Measurements from ENCODE around the gene GPR101.
"Not testable (repeated sequence)": the region's sequence is repeated elsewhere in the genome, so short reads cannot be mapped to it uniquely, and the experiment has no call there.

The GPR101 gene

DNA sequence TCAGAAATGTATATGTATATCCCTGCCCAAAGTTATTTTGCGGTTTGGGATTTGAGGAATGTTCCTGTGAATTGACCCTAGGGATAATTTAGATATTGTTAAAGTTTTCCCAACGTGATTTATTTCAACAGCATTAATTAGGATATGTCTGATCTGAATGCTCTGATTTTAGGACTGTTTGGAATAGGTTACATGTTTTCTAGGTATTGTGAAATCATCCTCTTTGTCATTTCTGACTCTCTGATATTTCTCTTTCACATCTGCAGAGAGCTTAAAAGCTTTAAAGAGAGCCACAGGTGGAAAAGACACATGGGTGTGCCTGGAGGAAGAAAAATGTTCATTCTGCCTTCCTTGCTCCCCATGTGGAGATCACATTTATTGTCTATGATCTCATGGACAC is 5.1 kb downstream of the GPR101 start:
- H3K27ac ChIP-seq: no peak overlapping the region
- TF ChIP-seq CTCF (IDR thresholded peaks at IDR 0.05) (no peak), ZFX (IDR thresholded peaks at IDR 0.05; ENCODE audit: borderline replicate concordance) (no peak)

DNA sequence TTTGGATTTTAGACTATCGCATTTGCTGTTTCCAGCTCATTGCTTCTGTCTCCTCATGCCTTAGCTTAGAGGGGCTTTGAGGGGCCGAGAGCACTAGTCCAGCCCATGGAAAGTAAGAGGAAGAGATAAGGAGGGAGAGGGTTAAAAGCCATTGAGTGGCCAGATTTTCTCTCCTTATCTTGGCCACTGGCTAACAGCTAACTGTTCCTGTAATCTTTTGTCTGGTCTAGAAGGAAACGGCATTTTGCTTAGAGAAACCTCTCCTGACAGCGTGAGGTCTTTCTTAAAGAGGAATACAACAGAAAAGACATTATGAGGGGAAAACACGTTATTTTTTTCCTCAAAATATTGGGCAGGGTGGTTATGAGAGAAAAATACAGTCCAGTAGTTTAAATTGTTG is 7.9 kb downstream of the GPR101 start:
- TF ChIP-seq CTCF (IDR thresholded peaks at IDR 0.05): no peak
- no peak overlapping the region for H3K27ac ChIP-seq

DNA sequence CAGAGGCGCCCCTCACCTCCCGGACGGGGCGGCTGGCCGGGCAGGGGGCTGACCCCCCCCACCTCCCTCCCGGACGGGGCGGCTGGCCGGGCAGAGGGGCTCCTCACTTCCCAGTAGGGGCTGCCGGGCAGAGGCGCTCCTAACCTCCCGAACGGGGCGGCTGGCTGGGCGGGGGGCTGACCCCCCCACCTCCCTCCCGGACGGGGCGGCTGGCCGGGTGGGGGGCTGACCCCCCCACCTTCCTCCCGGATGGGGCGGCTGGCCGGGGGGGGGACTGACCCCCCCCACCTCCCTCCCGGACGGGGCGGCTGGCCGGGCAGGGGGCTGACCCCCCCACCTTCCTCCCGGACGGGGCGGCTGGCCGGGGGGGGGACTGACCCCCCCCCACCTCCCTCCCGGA is 33.6 kb downstream of the GPR101 start:
- H3K27ac ChIP-seq: not testable (repeated sequence)

DNA sequence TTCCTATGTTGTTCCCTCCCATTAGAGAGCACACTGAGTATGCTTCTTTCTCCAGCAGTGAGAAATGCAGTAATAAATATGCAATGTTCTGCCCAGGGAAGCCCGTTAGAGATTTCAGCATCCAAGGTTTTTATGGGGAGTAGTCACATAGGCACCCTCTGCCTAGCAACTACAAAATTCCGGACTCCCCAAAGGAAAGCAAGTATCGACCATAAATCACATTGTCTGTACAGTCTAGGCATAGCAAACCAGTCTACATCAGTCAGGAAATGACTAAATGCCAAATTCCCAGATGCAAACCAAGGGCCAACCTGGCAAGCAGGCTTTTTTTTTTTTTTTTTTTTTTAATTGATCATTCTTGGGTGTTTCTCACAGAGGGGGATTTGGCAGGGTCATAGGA is 34.8 kb downstream of the GPR101 start:
- no peak for TF ChIP-seq CTCF (IDR thresholded peaks at IDR 0.05)
- no peak for TF ChIP-seq ZFX (IDR thresholded peaks at IDR 0.05; ENCODE audit: borderline replicate concordance)
- no peak overlapping the region for H3K27ac ChIP-seq

Data from 22Rv1 (cell line).